Tibial artery (tissue), 4 donors: Measurements from ENCODE around the gene C19orf25.

Experiments
- DNase-seq, 2 donors: peaks; one replicate each; pipeline ENCODE4 v3.0.0-alpha.2; 2019
- H3K27ac ChIP-seq, 2 donors: fragments of 200-600 bp; sonication (generic) in 1 of 2; 1 replicate in 1 of 2; 2 replicates in 1 of 2; pipeline ENCODE4 v1.5.1; 2018 to 2019; ENCODE audit warnings: mild to moderate bottlenecking in 1 of 2
- H3K27me3 ChIP-seq, 2 donors: fragments of 200-600 bp; sonication (generic) in 1 of 2; one replicate each; pipeline versions ENCODE4 v1.5.1 to v1.6.0; 2016 to 2019
- H3K36me3 ChIP-seq, 3 donors: fragments of 200-600 bp; sonication (generic) in 2 of 3; one replicate each; pipeline ENCODE4 v1.5.1; 2016 to 2019; ENCODE audit warnings: mild to moderate bottlenecking in 2 of 3
- H3K4me1 ChIP-seq, 4 donors: fragments of 200-600 bp; sonication (generic) in 2 of 4; 1 replicate in 3 of 4; 2 replicates in 1 of 4; pipeline ENCODE4 v1.5.1; 2016 to 2019
- H3K4me3 ChIP-seq, 2 donors: fragments of 200-600 bp; sonication (generic) in 1 of 2; 1 replicate in 1 of 2; 2 replicates in 1 of 2; pipeline ENCODE4 v1.5.1; 2018 to 2019; ENCODE audit warnings: mild to moderate bottlenecking in 2 of 2
- H3K9me3 ChIP-seq, 3 donors: fragments of 200-600 bp; sonication (generic) in 1 of 3; one replicate each; pipeline ENCODE4 v1.5.1; 2016 to 2019
- intact Hi-C: fragments of 100-400 bp; cut with DNase I; formaldehyde crosslinking; loops from one replicate; pipeline ENCODE4 v1.15.0; 2023; ENCODE audit warnings: low total_unique reads
- TF ChIP-seq, protein P1 (sequence below), 2 experiments: fragments of 200-600 bp in 1 of 2; fragments of 450-650 bp in 1 of 2; IDR thresholded peaks; one replicate each; pipeline ENCODE4 v1.5.1; 2017 to 2019; ENCODE audit warnings: antibody characterized with exemption in 2 of 2, mild to moderate bottlenecking in 1 of 2, moderate library complexity in 1 of 2

The C19orf25 gene

GRCh38 chr19:1429750-1430149 lies 49.3 kb downstream of the C19orf25 start:
- DNase-seq, result no peak
- no peaks in the 10 kb centered on the region for H3K27me3 ChIP-seq
- H3K4me3 ChIP-seq, result no peak overlapping the region
- no peaks in the 10 kb centered on the region for H3K4me1 ChIP-seq
- intact Hi-C loops, result no loop called here
- no peaks in the 10 kb centered on the region for H3K9me3 ChIP-seq
- H3K36me3 ChIP-seq, result peaks cover 71 to 99% (median 97%) of the 10 kb centered on the region in 3 donors
- TF ChIP-seq, protein P1, sequence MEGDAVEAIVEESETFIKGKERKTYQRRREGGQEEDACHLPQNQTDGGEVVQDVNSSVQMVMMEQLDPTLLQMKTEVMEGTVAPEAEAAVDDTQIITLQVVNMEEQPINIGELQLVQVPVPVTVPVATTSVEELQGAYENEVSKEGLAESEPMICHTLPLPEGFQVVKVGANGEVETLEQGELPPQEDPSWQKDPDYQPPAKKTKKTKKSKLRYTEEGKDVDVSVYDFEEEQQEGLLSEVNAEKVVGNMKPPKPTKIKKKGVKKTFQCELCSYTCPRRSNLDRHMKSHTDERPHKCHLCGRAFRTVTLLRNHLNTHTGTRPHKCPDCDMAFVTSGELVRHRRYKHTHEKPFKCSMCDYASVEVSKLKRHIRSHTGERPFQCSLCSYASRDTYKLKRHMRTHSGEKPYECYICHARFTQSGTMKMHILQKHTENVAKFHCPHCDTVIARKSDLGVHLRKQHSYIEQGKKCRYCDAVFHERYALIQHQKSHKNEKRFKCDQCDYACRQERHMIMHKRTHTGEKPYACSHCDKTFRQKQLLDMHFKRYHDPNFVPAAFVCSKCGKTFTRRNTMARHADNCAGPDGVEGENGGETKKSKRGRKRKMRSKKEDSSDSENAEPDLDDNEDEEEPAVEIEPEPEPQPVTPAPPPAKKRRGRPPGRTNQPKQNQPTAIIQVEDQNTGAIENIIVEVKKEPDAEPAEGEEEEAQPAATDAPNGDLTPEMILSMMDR (IDR thresholded peaks at IDR 0.05), result no peak
- no peak overlapping the region for H3K27ac ChIP-seq

DNA sequence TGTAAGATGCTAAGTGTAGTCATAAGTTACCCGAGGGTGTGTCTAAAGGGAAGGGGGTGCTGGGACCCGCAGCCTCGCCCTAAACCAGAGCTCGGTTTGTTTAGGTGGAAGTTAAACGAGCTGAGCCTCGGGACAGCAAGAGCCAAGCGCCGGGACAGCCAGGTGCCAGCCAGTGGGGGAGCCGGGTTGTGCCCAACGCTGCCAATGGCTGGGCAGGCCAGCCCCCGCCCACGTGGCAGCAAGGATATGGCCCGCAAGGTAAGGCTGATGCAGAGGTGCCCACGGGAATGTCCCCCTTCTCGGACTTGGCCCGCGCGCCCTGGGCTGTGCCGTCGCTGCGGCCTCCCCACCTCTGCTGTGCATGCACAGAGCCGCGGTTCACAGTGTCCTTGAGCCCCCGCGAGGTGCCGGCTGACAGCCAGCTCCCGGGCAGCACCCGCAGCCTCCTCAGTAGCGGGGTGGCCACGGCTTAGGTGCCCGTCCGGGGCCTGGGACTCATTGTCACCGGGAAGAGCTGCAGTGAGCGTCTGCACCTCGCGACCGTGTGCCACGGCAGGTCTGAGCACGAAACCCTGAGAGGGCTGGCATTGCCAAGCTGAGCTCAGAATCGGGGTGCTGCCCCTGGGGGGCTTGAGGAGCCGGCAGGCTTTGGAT lies 50.1 kb downstream of the C19orf25 start:
- TF ChIP-seq, protein P1 (IDR thresholded peaks at IDR 0.05), result no peak
- H3K9me3 ChIP-seq, result no peaks in the 10 kb centered on the region
- peaks cover 70 to 99% (median 97%) of the 10 kb centered on the region in 3 donors for H3K36me3 ChIP-seq
- no peak overlapping the region for H3K4me3 ChIP-seq
- no peaks in the 10 kb centered on the region for H3K27me3 ChIP-seq
- H3K4me1 ChIP-seq, result no peaks in the 10 kb centered on the region
- intact Hi-C loops, result no loop called here
- DNase-seq, result no peak
- H3K27ac ChIP-seq, result no peak overlapping the region

DNA sequence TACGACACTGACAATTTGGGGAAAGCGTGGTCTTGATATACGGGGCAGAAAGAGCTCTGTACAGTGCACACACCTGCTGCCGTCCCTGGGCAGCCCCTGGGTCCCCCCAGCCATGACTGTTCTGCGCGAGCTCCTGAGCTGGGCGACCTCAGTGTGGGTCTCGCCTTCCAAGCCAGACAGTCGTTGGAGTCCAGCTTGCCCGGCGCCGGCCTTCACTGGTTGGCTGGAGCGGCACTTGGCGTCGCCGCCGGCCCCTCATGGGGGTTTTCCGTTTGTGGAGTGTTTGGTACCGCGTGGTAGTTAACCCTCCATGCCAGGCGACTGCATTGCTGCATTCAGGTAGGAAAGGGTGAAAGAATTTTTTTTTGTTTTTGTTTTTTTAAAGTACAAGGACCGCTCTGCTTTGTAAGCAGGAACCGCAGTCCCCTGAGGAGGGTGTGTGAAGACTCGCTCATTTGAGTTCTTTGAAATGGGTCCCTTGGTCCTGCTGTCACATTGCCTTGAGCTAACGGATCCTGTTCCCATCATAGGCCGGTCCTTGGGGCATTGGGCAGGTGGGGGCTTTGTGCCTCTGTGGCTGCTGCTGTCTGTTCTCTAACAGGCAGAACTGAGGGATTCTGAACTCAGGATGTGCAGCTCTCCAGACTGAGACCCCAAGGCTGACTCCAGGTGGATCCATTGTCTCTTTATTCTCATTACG lies 51.6 kb downstream of the C19orf25 start:
- Histone ChIP-seq H3K4me3 (no peak overlapping the region), H3K27me3 (no peaks in the 10 kb centered on the region), H3K9me3 (no peaks in the 10 kb centered on the region), H3K4me1 (no peaks in the 10 kb centered on the region), H3K27ac (no peak overlapping the region), H3K36me3 (peaks cover 70 to 99% (median 97%) of the 10 kb centered on the region in 3 donors)
- DNase-seq, result no peak
- TF ChIP-seq, protein P1 (IDR thresholded peaks at IDR 0.05), result no peak
- intact Hi-C loops, result no loop called here

DNA sequence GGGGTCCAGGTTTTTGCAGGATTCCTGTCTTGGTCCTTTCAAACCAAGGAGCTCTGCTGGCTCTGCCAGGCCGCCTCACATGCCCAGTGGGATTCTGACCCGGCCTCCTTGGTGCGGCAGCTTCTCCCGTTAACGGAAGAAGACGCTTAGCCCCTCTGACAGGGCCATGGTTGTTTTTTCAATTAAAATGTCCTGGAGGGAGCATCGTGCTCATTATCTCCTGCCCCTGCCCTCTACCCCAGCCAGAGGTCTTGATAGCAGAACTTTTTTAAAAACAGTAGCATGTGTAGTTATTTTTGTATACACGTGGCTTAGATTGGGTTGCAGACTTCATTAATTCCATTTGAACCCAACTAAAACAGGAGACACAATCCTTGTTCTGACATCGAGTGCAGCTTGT lies 52.3 kb downstream of the C19orf25 start:
- peaks cover 68 to 99% (median 97%) of the 10 kb centered on the region in 3 donors for H3K36me3 ChIP-seq

DNA sequence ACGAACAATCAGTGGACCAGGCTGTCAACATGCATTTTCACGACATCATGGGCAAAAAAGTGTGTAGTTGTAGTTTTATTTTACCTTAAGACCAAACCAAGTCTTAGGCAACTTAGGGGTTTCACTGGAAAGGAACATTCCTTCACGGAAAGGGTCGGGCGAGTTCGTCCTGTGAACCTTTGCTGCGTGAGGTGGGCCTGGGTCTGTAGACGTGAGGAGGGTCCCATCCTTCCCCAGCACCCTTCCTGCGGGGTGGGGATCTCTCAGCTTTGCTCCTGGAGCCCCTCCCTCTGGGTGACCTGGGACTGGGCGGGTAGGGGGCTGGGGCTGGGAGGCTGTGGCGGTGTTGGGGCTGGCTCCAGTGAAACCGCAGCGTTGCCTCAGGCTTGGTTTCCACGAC lies 53.1 kb downstream of the C19orf25 start:
- Histone ChIP-seq H3K4me1 (no peaks in the 10 kb centered on the region), H3K27me3 (no peaks in the 10 kb centered on the region), H3K36me3 (peaks cover 68 to 99% (median 97%) of the 10 kb centered on the region in 3 donors), H3K4me3 (no peak overlapping the region), H3K27ac (no peak overlapping the region), H3K9me3 (no peaks in the 10 kb centered on the region)
- DNase-seq, result no peak
- intact Hi-C loops, result no loop called here
- TF ChIP-seq, protein P1 (IDR thresholded peaks at IDR 0.05), result no peak

More for the DNA sequence above, 52.3 kb downstream of the C19orf25 start:
- H3K27me3 ChIP-seq, result no peaks in the 10 kb centered on the region
- H3K9me3 ChIP-seq, result no peaks in the 10 kb centered on the region
- TF ChIP-seq, protein P1 (IDR thresholded peaks at IDR 0.05), result no peak
- no peak overlapping the region for H3K4me3 ChIP-seq
- DNase-seq, result no peak
- H3K27ac ChIP-seq, result no peak overlapping the region
- intact Hi-C loops, result no loop called here
- no peaks in the 10 kb centered on the region for H3K4me1 ChIP-seq
